SK-N-SH (cell line): Measurements from ENCODE around the gene FICD. TPM values are rescaled to one million over a fixed set of nuclear protein-coding genes. Genes with fewer than 3 reads are reported as not detected.

ENCODE experiments used
- CTCF ChIA-PET: fragments of 300-600, 350-600 bp; formaldehyde crosslinking; extraction: SDS; loops from one replicate; lab custom pipeline; 2021; lab: Yijun Ruan, JAX
- POLR2A ChIA-PET: fragments of 350-600 bp; sonication (Branson Sonifier 250); formaldehyde crosslinking; extraction: SDS; loops from one replicate; lab custom pipeline; 2020; ENCODE audit warnings: antibody characterized with exemption, inconsistent platforms; lab: Yijun Ruan, JAX
- DNase-seq: peaks from one replicate; pipeline ENCODE4 v3.0.0; 2012
- H2AFZ ChIP-seq: fragments of 200-600 bp; sonication (generic); 2 replicates; pipeline ENCODE4 v1.8.1; 2016; ENCODE audit warnings: antibody characterized with exemption, mild to moderate bottlenecking, low read depth
- H3F3A ChIP-seq: fragments of 200-600 bp; sonication (generic); replicated peaks from 2 replicates; pipeline ENCODE3; 2016; ENCODE audit warnings: antibody characterized with exemption, mild to moderate bottlenecking; ENCODE audit not compliant: insufficient read depth
- H3K27ac ChIP-seq, 2 experiments: fragments of 200-500 bp in 1 of 2; fragments of 200-600 bp in 1 of 2; sonication (Bioruptor generic) in 1 of 2; sonication (generic), shearing (Covaris generic) in 1 of 2; 2 replicates each; pipeline versions ENCODE4 v1.5.1 to v1.6.1; 2014 to 2016; ENCODE audit warnings: low read depth in 2 of 2, inconsistent platforms in 1 of 2, low read length in 1 of 2, mild to moderate bottlenecking in 1 of 2, mixed read lengths in 1 of 2
- H3K27me3 ChIP-seq: fragments of 200-600 bp; sonication (generic), shearing (Covaris generic); 2 replicates; pipeline ENCODE4 v1.6.1; 2016; ENCODE audit warnings: mixed run types; ENCODE audit not compliant: insufficient read depth
- H3K36me3 ChIP-seq, 2 experiments: fragments of 200-500 bp in 1 of 2; fragments of 200-600 bp in 1 of 2; sonication (Bioruptor generic) in 1 of 2; sonication (generic) in 1 of 2; replicated peaks in 1 of 2; 2 replicates each; pipeline versions ENCODE3 to v1.5.1; 2014 to 2016; ENCODE audit warnings: low read length in 1 of 2, mild to moderate bottlenecking in 1 of 2; ENCODE audit not compliant: insufficient read depth in 2 of 2, control insufficient read depth in 1 of 2
- H3K4me1 ChIP-seq, 2 experiments: fragments of 200-500 bp in 1 of 2; fragments of 200-600 bp in 1 of 2; sonication (Bioruptor generic) in 1 of 2; sonication (generic), shearing (Covaris generic) in 1 of 2; 2 replicates each; pipeline versions ENCODE4 v1.5.1 to v1.6.1; 2014 to 2016; ENCODE audit warnings: low read depth in 1 of 2, low read length in 1 of 2, mixed run types in 1 of 2; ENCODE audit not compliant: insufficient read depth in 2 of 2, control insufficient read depth in 1 of 2
- H3K4me2 ChIP-seq: fragments of 200-600 bp; sonication (generic), shearing (Covaris generic); 2 replicates; pipeline ENCODE4 v1.6.1; 2017; ENCODE audit warnings: mixed run types
- H3K4me3 ChIP-seq, 2 experiments: fragments of 200-500 bp in 1 of 2; fragments of 200-600 bp in 1 of 2; sonication (Bioruptor generic) in 1 of 2; sonication (generic), shearing (Covaris generic) in 1 of 2; 2 replicates each; pipeline versions ENCODE4 v1.5.1 to v1.8.1; 2014 to 2016; ENCODE audit warnings: low read depth in 2 of 2, inconsistent platforms in 1 of 2, low read length in 1 of 2, mild to moderate bottlenecking in 1 of 2, mixed read lengths in 1 of 2, moderate library complexity in 1 of 2
- H3K79me2 ChIP-seq: fragments of 200-600 bp; sonication (generic); 2 replicates; pipeline ENCODE4 v1.8.1; 2017; ENCODE audit warnings: mild to moderate bottlenecking; ENCODE audit not compliant: insufficient read depth
- H3K9ac ChIP-seq: fragments of 200-600 bp; sonication (generic); 2 replicates; pipeline ENCODE4 v1.6.1; 2017; ENCODE audit warnings: mixed run types
- H3K9me2 ChIP-seq: fragments of 200-600 bp; sonication (generic); 2 replicates; pipeline ENCODE4 v1.6.1; 2017; ENCODE audit warnings: mixed run types
- H3K9me3 ChIP-seq: fragments of 200-600 bp; sonication (generic); 2 replicates; pipeline ENCODE4 v1.6.1; 2017; ENCODE audit warnings: mixed run types, mild to moderate bottlenecking, moderate library complexity
- H4K20me1 ChIP-seq: fragments of 200-600 bp; sonication (generic); 2 replicates; pipeline ENCODE4 v1.6.1; 2017; ENCODE audit warnings: mild to moderate bottlenecking, mixed run types; ENCODE audit not compliant: insufficient read depth
- CHD2 ChIP-seq: fragments of 150-350 bp; IDR thresholded peaks from 2 replicates; pipeline ENCODE4 v1.6.1; 2018; ENCODE audit warnings: low read length; ENCODE audit not compliant: partially characterized antibody
- EP300 ChIP-seq, 2 experiments: IDR thresholded peaks; 2 replicates each; pipeline versions ENCODE4 v1.4.0 to v1.6.1; 2012; ENCODE audit warnings: borderline replicate concordance in 1 of 2, low read depth in 1 of 2, low read length in 1 of 2
- FOXJ3 ChIP-seq: sonication (generic); formaldehyde crosslinking; IDR thresholded peaks from 2 replicates; pipeline ENCODE4 v1.5.1; 2020; ENCODE audit warnings: mild to moderate bottlenecking, missing genetic modification reagents
- GABPA ChIP-seq: IDR thresholded peaks from 2 replicates; pipeline ENCODE4 v1.4.0; 2012; ENCODE audit warnings: low read depth, mild to moderate bottlenecking
- GATA2 ChIP-seq: sonication (generic); formaldehyde crosslinking; IDR thresholded peaks from 2 replicates; pipeline ENCODE4 v1.5.0; 2020; ENCODE audit warnings: mild to moderate bottlenecking, missing genetic modification reagents
- IRF3 ChIP-seq: fragments of 150-350 bp; IDR thresholded peaks from 2 replicates; pipeline ENCODE4 v1.6.1; 2016; ENCODE audit warnings: mild to moderate bottlenecking, low read depth, low read length
- MEF2A ChIP-seq: IDR thresholded peaks from 2 replicates; pipeline ENCODE4 v1.4.0; 2012; ENCODE audit warnings: low read depth, borderline replicate concordance
- NFIC ChIP-seq: IDR thresholded peaks from 2 replicates; pipeline ENCODE4 v1.4.0; 2012; ENCODE audit warnings: borderline replicate concordance
- POLR2AphosphoS5 ChIP-seq: IDR thresholded peaks from 2 replicates; pipeline ENCODE4 v1.6.1; 2012; ENCODE audit warnings: low read depth, low read length
- RCOR1 ChIP-seq: fragments of 150-350 bp; IDR thresholded peaks from 2 replicates; pipeline ENCODE4 v1.6.1; 2017; ENCODE audit warnings: antibody characterized with exemption, low read length
- REST ChIP-seq: IDR thresholded peaks from 2 replicates; pipeline ENCODE4 v1.6.1; 2012; ENCODE audit warnings: mild to moderate bottlenecking, low read depth, low read length, moderate library complexity
- RFX5 ChIP-seq: IDR thresholded peaks from 2 replicates; pipeline ENCODE4 v1.6.1; 2012; ENCODE audit warnings: mild to moderate bottlenecking, improper control_type of control experiment, low read length
- TCF12 ChIP-seq: IDR thresholded peaks from 2 replicates; pipeline ENCODE4 v1.4.0; 2012
- USF1 ChIP-seq: IDR thresholded peaks from 2 replicates; pipeline ENCODE4 v1.4.0; 2012; ENCODE audit warnings: low read depth, borderline replicate concordance
- YY1 ChIP-seq: IDR thresholded peaks from 2 replicates; pipeline ENCODE4 v1.4.0; 2012; ENCODE audit warnings: low read depth, mild to moderate bottlenecking
- ZBTB33 ChIP-seq: IDR thresholded peaks from 2 replicates; pipeline ENCODE4 v1.4.0; 2012; ENCODE audit warnings: low read depth, borderline replicate concordance
- WGBS: methylation state at CpG from one replicate; pipeline ENCODE4 v1.1.6; 2017; ENCODE audit warnings: low lambda C conversion rate; 5-methylcytosine and 5-hydroxymethylcytosine counted together
- polyA plus RNA-seq, 3 experiments: library from polyadenylated mRNA; depleted of rRNA; stranded (reverse); fragments of >200 nt; gene quantifications; 2 replicates each; pipeline ENCODE4 v1.2.3, GENCODE V29; 2012

FICD gene
- polyA plus RNA-seq, 1 of the 3 experiments (the other 2 are of a cell fraction) = 1.0 TPM

- Histone ChIP-seq H3K9me3 (no peaks in the 10 kb centered on the region), H3K9ac (no peak overlapping the region; the same call in 1 of the 2 replicates), H2AFZ (no peak overlapping the region), H3K4me3 (peak overlapping the region in 1 of 2 experiments; percentile 92; a peak in 1 of 4 replicates), H3K79me2 (peaks cover 18% of the 10 kb centered on the region), H4K20me1 (0 out of 2 replicates have a peak, but pooled peaks cover 5% of the 10 kb centered on the region), H3K4me2 (peak overlapping the region; percentile 96), H3F3A (peaks cover 10% of the 10 kb centered on the region), H3K27me3 (no peaks in the 10 kb centered on the region), H3K4me1 (peaks cover 5 to 17% of the 10 kb centered on the region in 2 experiments; a peak in 1 of 4 replicates), H3K27ac (no peak overlapping the region; a peak in 1 of 4 replicates), H3K9me2 (no peaks in the 10 kb centered on the region), H3K36me3 (peaks cover 17 to 44% of the 10 kb centered on the region in 2 experiments)
- POLR2A ChIA-PET = no interaction called here
- no peak for DNase-seq
- TF ChIP-seq IRF3 (no peak), FOXJ3 (CRISPR knock-in tag) (no peak), RFX5 (no peak), YY1 (no peak), GATA2 (CRISPR knock-in tag) (no peak), MEF2A (no peak), POLR2AphosphoS5 (no peak), GABPA (no peak), USF1 (no peak), EP300 (IDR thresholded peaks at IDR 0.05; ENCODE audit: borderline replicate concordance in 1 of 2, low read depth in 1 of 2, low read length in 1 of 2) (no peak), NFIC (no peak), ZBTB33 (no peak), TCF12 (no peak), RCOR1 (no peak), CHD2 (no peak), REST (no peak)
- CTCF ChIA-PET = interaction anchor here (0.8 to 7.4 kb wide), 4 partner anchors 10 to 598 kb away, joined by 3 to 106 read pairs (median 4); no protein-coding TSS in a partner anchor
- 85% methylated on average over 13 of the region's 23 CpGs for WGBS
These were observed 1.6 kb downstream of the FICD start for GRCh38 chr12:108516511-108517275.
